ENCODE measurements around the gene CPEB1.

Gene CPEB1

GRCh38 chr15:82635798-82636197, 11.4 kb downstream of the CPEB1 start:
- Histone ChIP-seq H3K4me2 (no peak overlapping the region), H3K27me3 (ENCODE audit: insufficient read depth, low read depth) (no peaks in the 10 kb centered on the region), H4K20me1 (ENCODE audit: insufficient read depth) (no peaks in the 10 kb centered on the region), H3K79me2 (ENCODE audit: insufficient read depth, low read depth) (no peaks in the 10 kb centered on the region), H2AFZ (ENCODE audit: low read depth) (no peak overlapping the region), H3K9ac (no peak overlapping the region), H3K36me3 (ENCODE audit: insufficient read depth) (no peaks in the 10 kb centered on the region), H3K27ac (no peak overlapping the region), H3K4me1 (ENCODE audit: low read depth, poor library complexity, severe bottlenecking) (no peaks in the 10 kb centered on the region), H3K4me3 (IDR thresholded peaks at IDR 0.05; ENCODE audit: insufficient read depth, low read depth, low read length) (no peak overlapping the region)
- no peak for TF ChIP-seq CTCF (conservative IDR thresholded peaks at IDR 0.05; ENCODE audit: low read depth, low read length)

GRCh38 chr15:82630033-82630432, 17.1 kb downstream of the CPEB1 start:
- TF ChIP-seq CTCF (conservative IDR thresholded peaks at IDR 0.05; ENCODE audit: low read depth, low read length), result no peak
- H4K20me1 ChIP-seq (ENCODE audit: insufficient read depth), result no peaks in the 10 kb centered on the region
- H3K79me2 ChIP-seq (ENCODE audit: insufficient read depth, low read depth), result no peaks in the 10 kb centered on the region
- H3K27me3 ChIP-seq (ENCODE audit: insufficient read depth, low read depth), result no peaks in the 10 kb centered on the region
- no peaks in the 10 kb centered on the region for H3K36me3 ChIP-seq (ENCODE audit: insufficient read depth)
- H3K9ac ChIP-seq, result no peak overlapping the region
- no peak overlapping the region for H2AFZ ChIP-seq (ENCODE audit: low read depth)
- no peak overlapping the region for H3K27ac ChIP-seq
- no peak overlapping the region for H3K4me2 ChIP-seq
- H3K4me1 ChIP-seq (ENCODE audit: low read depth, poor library complexity, severe bottlenecking), result no peaks in the 10 kb centered on the region
- no peak overlapping the region for H3K4me3 ChIP-seq (IDR thresholded peaks at IDR 0.05; ENCODE audit: insufficient read depth, low read depth, low read length)

- Histone ChIP-seq H3K9ac (no peak overlapping the region), H4K20me1 (ENCODE audit: insufficient read depth) (no peaks in the 10 kb centered on the region), H3K4me1 (ENCODE audit: low read depth, poor library complexity, severe bottlenecking) (no peaks in the 10 kb centered on the region), H3K4me2 (no peak overlapping the region), H3K36me3 (ENCODE audit: insufficient read depth) (no peaks in the 10 kb centered on the region), H3K4me3 (IDR thresholded peaks at IDR 0.05; ENCODE audit: insufficient read depth, low read depth, low read length) (no peak overlapping the region), H3K27me3 (ENCODE audit: insufficient read depth, low read depth) (no peaks in the 10 kb centered on the region), H2AFZ (ENCODE audit: low read depth) (no peak overlapping the region), H3K79me2 (ENCODE audit: insufficient read depth, low read depth) (no peaks in the 10 kb centered on the region), H3K27ac (no peak overlapping the region)
- TF ChIP-seq CTCF (conservative IDR thresholded peaks at IDR 0.05; ENCODE audit: low read depth, low read length), result no peak
Observed at GRCh38 chr15:82625136-82625535, 22.0 kb downstream of the CPEB1 start.

- H3K36me3 ChIP-seq (ENCODE audit: insufficient read depth), result no peaks in the 10 kb centered on the region
- H3K79me2 ChIP-seq (ENCODE audit: insufficient read depth, low read depth), result no peaks in the 10 kb centered on the region
- no peak overlapping the region for H3K4me3 ChIP-seq (IDR thresholded peaks at IDR 0.05; ENCODE audit: insufficient read depth, low read depth, low read length)
- H4K20me1 ChIP-seq (ENCODE audit: insufficient read depth), result no peaks in the 10 kb centered on the region
- no peaks in the 10 kb centered on the region for H3K4me1 ChIP-seq (ENCODE audit: low read depth, poor library complexity, severe bottlenecking)
- H2AFZ ChIP-seq (ENCODE audit: low read depth), result no peak overlapping the region
- no peak overlapping the region for H3K27ac ChIP-seq
- TF ChIP-seq CTCF (conservative IDR thresholded peaks at IDR 0.05; ENCODE audit: low read depth, low read length), result no peak
- H3K4me2 ChIP-seq, result no peak overlapping the region
- H3K9ac ChIP-seq, result no peak overlapping the region
- no peaks in the 10 kb centered on the region for H3K27me3 ChIP-seq (ENCODE audit: insufficient read depth, low read depth)
Observed at GRCh38 chr15:82624438-82624837, 22.7 kb downstream of the CPEB1 start.

GRCh38 chr15:82624008-82624407, 23.2 kb downstream of the CPEB1 start:
- Histone ChIP-seq H2AFZ (ENCODE audit: low read depth) (no peak overlapping the region), H3K27ac (no peak overlapping the region), H3K9ac (no peak overlapping the region), H3K4me1 (ENCODE audit: low read depth, poor library complexity, severe bottlenecking) (no peaks in the 10 kb centered on the region), H3K27me3 (ENCODE audit: insufficient read depth, low read depth) (no peaks in the 10 kb centered on the region), H3K4me2 (no peak overlapping the region), H3K36me3 (ENCODE audit: insufficient read depth) (no peaks in the 10 kb centered on the region), H4K20me1 (ENCODE audit: insufficient read depth) (no peaks in the 10 kb centered on the region), H3K4me3 (IDR thresholded peaks at IDR 0.05; ENCODE audit: insufficient read depth, low read depth, low read length) (no peak overlapping the region), H3K79me2 (ENCODE audit: insufficient read depth, low read depth) (no peaks in the 10 kb centered on the region)
- TF ChIP-seq CTCF (conservative IDR thresholded peaks at IDR 0.05; ENCODE audit: low read depth, low read length), result no peak
